Coronary artery (tissue), 2 donors: ENCODE data around the gene REM2.

ENCODE experiments used
- DNase-seq: peaks from one replicate; pipeline ENCODE4 v3.0.0-alpha.2; 2017; ENCODE audit warnings: low spot score
- H3K27ac ChIP-seq, 2 donors: fragments of 200-600 bp; sonication (generic); one replicate each; pipeline ENCODE4 v1.5.1; 2016 to 2019
- H3K4me3 ChIP-seq: fragments of 200-600 bp; sonication (generic); 2 replicates; pipeline ENCODE4 v1.5.1; 2016; ENCODE audit warnings: mild to moderate bottlenecking, moderate library complexity
- CTCF ChIP-seq: fragments of 200-600 bp; sonication (generic); IDR thresholded peaks from one replicate; pipeline ENCODE4 v1.5.1; 2019; ENCODE audit warnings: antibody characterized with exemption

Gene REM2

GRCh38 chr14:22926316-22926715 lies 43.3 kb downstream of the REM2 start:
- H3K4me3 ChIP-seq, result no peak overlapping the region
- no peak overlapping the region for H3K27ac ChIP-seq
- DNase-seq, result no peak
- no peak for TF ChIP-seq CTCF

GRCh38 chr14:22928237-22929103 lies 45.4 kb downstream of the REM2 start:
- DNase-seq, result no peak
- TF ChIP-seq CTCF, result no peak
- peak overlapping the region; percentile 84 to 96 for H3K27ac ChIP-seq
- H3K4me3 ChIP-seq, result peak overlapping the region; percentile 97

GRCh38 chr14:22929104-22929960 lies 46.3 kb downstream of the REM2 start, which contains the start of gene PRMT5:
Gene PRMT5, minus strand, starts transcription at chr14:22929376. Its CDS starts 15 bp downstream, at chr14:22929361.
- TF ChIP-seq CTCF, result no peak
- H3K4me3 ChIP-seq, result peak within 1 kb of the TSS; percentile 97

GRCh38 chr14:22929961-22930364 lies 46.9 kb downstream of the REM2 start:
- TF ChIP-seq CTCF, result no peak
- peak overlapping the region; percentile 97 for H3K4me3 ChIP-seq
- peak overlapping the region; percentile 83 to 84 for H3K27ac ChIP-seq
- DNase-seq, result no peak

More at GRCh38 chr14:22929104-22929960, 46.3 kb downstream of the REM2 start, which contains the start of gene PRMT5:
- peak; percentile 100 for DNase-seq
- H3K27ac ChIP-seq, result peak within 1 kb of the TSS; percentile 84 to 96

- Histone ChIP-seq H3K4me3 (no peak overlapping the region), H3K27ac (no peak overlapping the region)
- DNase-seq, result no peak
- no peak for TF ChIP-seq CTCF
Measured at GRCh38 chr14:22932146-22932545, 49.1 kb downstream of the REM2 start.

GRCh38 chr14:22935156-22935555 lies 52.1 kb downstream of the REM2 start:
- Histone ChIP-seq H3K4me3 (no peak overlapping the region), H3K27ac (no peak overlapping the region)
- DNase-seq, result no peak
- no peak for TF ChIP-seq CTCF
